K562 (cell line): Measurements from ENCODE around the gene RACGAP1. TPM values are rescaled to one million over a fixed set of nuclear protein-coding genes. Genes with fewer than 3 reads are reported as not detected.

ENCODE experiments used
- ATAC-seq: fragments of 200-7000 bp; cut with Tn5 transposase; 3 replicates; pipeline ENCODE4 v1.9.1; 2020; ENCODE audit warnings: moderate library complexity
- BruUV-seq: library from RNA; stranded (reverse); fragments of 400-500 nt; replicated peaks from 2 replicates; lab custom pipeline; 2021; lab: Mats Ljungman, UMichigan
- CTCF ChIA-PET: fragments of 300-600 bp; formaldehyde crosslinking; extraction: SDS; loops from one replicate; lab custom pipeline; 2021; ENCODE audit warnings: low intra/inter-chr PET ratio; lab: Yijun Ruan, JAX
- POLR2A ChIA-PET: fragments of 300-600, 350-650 bp; sonication (Branson Sonifier 250); formaldehyde crosslinking; extraction: SDS; loops from one replicate; lab custom pipeline; 2021; ENCODE audit warnings: antibody characterized with exemption, inconsistent platforms; lab: Yijun Ruan, JAX
- DNase-seq, 4 experiments: peaks; one replicate each; pipeline versions ENCODE4 v3.0.0 to v3.0.0-alpha.2; 2011 to 2018; ENCODE audit warnings: low spot score in 3 of 4, mixed read lengths in 3 of 4; ENCODE audit errors: extremely low read depth in 1 of 4
- FAIRE-seq: peaks from 2 replicates; lab custom pipeline; 2011; peaks lifted over from hg19 to GRCh38; lab: Jason Lieb, UNC
- H2AFZ ChIP-seq: 2 replicates; pipeline ENCODE4 v1.6.0; 2011; ENCODE audit warnings: low read depth, low read length, control low read depth, inconsistent platforms
- H3K27ac ChIP-seq: fragments of 200-600 bp; 3 replicates; pipeline ENCODE4 v1.8.0; 2011; ENCODE audit warnings: low read depth, mild to moderate bottlenecking, control low read depth, inconsistent platforms, low read length, moderate library complexity, mixed read lengths; ENCODE audit errors: extremely low read depth
- H3K27me3 ChIP-seq, 2 experiments: fragments of 300-600 bp in 1 of 2; 2 replicates in 1 of 2; 3 replicates in 1 of 2; pipeline versions ENCODE4 v1.6.0 to v1.8.0; 2011; ENCODE audit warnings: inconsistent platforms in 2 of 2, low read length in 2 of 2, mild to moderate bottlenecking in 1 of 2, mixed read lengths in 1 of 2, moderate library complexity in 1 of 2; ENCODE audit not compliant: control insufficient read depth in 2 of 2, insufficient read depth in 2 of 2
- H3K36me3 ChIP-seq: fragments of 300-600 bp; 3 replicates; pipeline ENCODE4 v1.8.0; 2011; ENCODE audit warnings: mild to moderate bottlenecking, low read length, inconsistent platforms; ENCODE audit not compliant: control insufficient read depth, insufficient read depth
- H3K4me1 ChIP-seq, 2 experiments: fragments of 200-600 bp in 1 of 2; replicated peaks in 1 of 2; 2 replicates in 1 of 2; 3 replicates in 1 of 2; pipeline versions ENCODE4 v1.5.1 to v1.8.0; 2011; ENCODE audit warnings: inconsistent platforms in 2 of 2, low read length in 2 of 2, mild to moderate bottlenecking in 1 of 2, mixed read lengths in 1 of 2, moderate library complexity in 1 of 2; ENCODE audit not compliant: control insufficient read depth in 2 of 2, insufficient read depth in 2 of 2
- H3K4me2 ChIP-seq: 2 replicates; pipeline ENCODE4 v1.6.1; 2011; ENCODE audit warnings: low read length, control low read depth, inconsistent platforms, mixed read lengths; ENCODE audit not compliant: insufficient read depth
- H3K4me3 ChIP-seq: fragments of 200-600 bp; sonication (generic), shearing (Covaris generic); 2 replicates; pipeline ENCODE4 v1.5.1; 2016; ENCODE audit warnings: control low read depth, inconsistent platforms
- H3K79me2 ChIP-seq: fragments of 200-600 bp; 3 replicates; pipeline ENCODE4 v1.8.0; 2011; ENCODE audit warnings: low read length, inconsistent platforms; ENCODE audit not compliant: control insufficient read depth, insufficient read depth
- H3K9ac ChIP-seq, 2 experiments: 2 replicates each; pipeline versions ENCODE4 v1.6.0 to v1.6.1; 2011; ENCODE audit warnings: low read depth in 2 of 2, low read length in 2 of 2, control low read depth in 1 of 2, inconsistent platforms in 1 of 2, mild to moderate bottlenecking in 1 of 2, mixed read lengths in 1 of 2; ENCODE audit not compliant: insufficient read depth in 1 of 2
- H3K9me1 ChIP-seq: one replicate; pipeline ENCODE4 v1.6.0; 2011; ENCODE audit warnings: inconsistent platforms, mild to moderate bottlenecking, low read length, moderate library complexity; ENCODE audit not compliant: control insufficient read depth, insufficient read depth
- H3K9me3 ChIP-seq: replicated peaks from 2 replicates; pipeline ENCODE4 v1.5.1; 2011; ENCODE audit warnings: low read depth, low read length, inconsistent platforms; ENCODE audit not compliant: control insufficient read depth, insufficient read depth
- H4K20me1 ChIP-seq: replicated peaks from 2 replicates; pipeline ENCODE4 v1.6.1; 2011; ENCODE audit warnings: low read length, inconsistent platforms, mixed read lengths; ENCODE audit not compliant: control insufficient read depth, insufficient read depth
- CUX1 ChIP-seq: fragments of 200-800 bp; sonication (Bioruptor generic); IDR thresholded peaks from 2 replicates; pipeline ENCODE4 v1.6.1; 2016; ENCODE audit warnings: missing genetic modification characterization, missing compliant biosample characterization
- ILF3 ChIP-seq: fragments of 450-650 bp; IDR thresholded peaks from 2 replicates; pipeline ENCODE4 v1.6.1; 2018; ENCODE audit warnings: antibody characterized with exemption, mild to moderate bottlenecking, moderate library complexity, borderline replicate concordance
- MAFG ChIP-seq: fragments of 450-650 bp; conservative IDR thresholded peaks from 2 replicates; pipeline ENCODE4 v1.6.1; 2016; ENCODE audit warnings: missing genetic modification characterization, missing compliant biosample characterization
- NONO ChIP-seq, 2 experiments: fragments of 200-400 bp in 1 of 2; fragments of 450-650 bp in 1 of 2; formaldehyde crosslinking in 1 of 2; IDR thresholded peaks; 2 replicates each; pipeline ENCODE4 v1.6.1; 2017; ENCODE audit warnings: low read depth in 2 of 2, mild to moderate bottlenecking in 2 of 2, moderate library complexity in 2 of 2, low read length in 1 of 2
- PML ChIP-seq: IDR thresholded peaks from 2 replicates; pipeline ENCODE4 v1.6.1; 2012; ENCODE audit warnings: low read length, inconsistent platforms
- SAFB2 ChIP-seq: fragments of 200-400 bp; formaldehyde crosslinking; IDR thresholded peaks from 2 replicates; pipeline ENCODE4 v1.6.1; 2018; ENCODE audit warnings: borderline replicate concordance, low read length, low read depth, moderate library complexity; ENCODE audit not compliant: severe bottlenecking
- ZBTB34 ChIP-seq: fragments of 250-450 bp; sonication (Bioruptor Pico); IDR thresholded peaks from 2 replicates; pipeline ENCODE4 v1.8.0; 2021; ENCODE audit warnings: mild to moderate bottlenecking, moderate library complexity
- ZFP1 ChIP-seq: fragments of 450-650 bp; formaldehyde crosslinking; IDR thresholded peaks from 2 replicates; pipeline ENCODE4 v1.4.0; 2020; ENCODE audit warnings: mild to moderate bottlenecking, mixed read lengths
- ZNF589 ChIP-seq: fragments of 200-800 bp; sonication (Bioruptor generic); IDR thresholded peaks from 2 replicates; pipeline ENCODE4 v1.6.1; 2016; ENCODE audit warnings: low read depth, missing genetic modification characterization, missing compliant biosample characterization
- WGBS: fragments of 100-300 bp; shearing (Covaris generic); methylation state at CpG from one replicate; pipeline ENCODE4 v1.1.6; 2016; ENCODE audit warnings: low coverage, mixed read lengths; ENCODE audit not compliant: insufficient coverage; ENCODE audit errors: missing lambda C conversion rate; 5-methylcytosine and 5-hydroxymethylcytosine counted together
- in situ Hi-C: fragments of 300-500 bp; cut with MboI; formaldehyde crosslinking; loops from 4 replicates; pipeline ENCODE4 v1.15.0; 2018; ENCODE audit warnings: inconsistent platforms, mixed read lengths
- intact Hi-C: fragments of 100-400 bp; cut with micrococcal nuclease; formaldehyde crosslinking; loops from 2 replicates; pipeline ENCODE4 v1.14.2; 2022
- polyA plus RNA-seq, 8 experiments: library from polyadenylated mRNA; depleted of rRNA in 4 of 8; stranded (reverse) in 5 of 8; unstranded in 3 of 8; fragments of >200 nt; fragmentation: Nextera tagmentation in 2 of 8; fragmentation: Illumina TruSeq in 1 of 8; extraction: Ambion mirVana in 2 of 8; extraction: Trizol in 1 of 8; gene quantifications; 2 replicates each; pipeline versions ENCODE4 v1.2.1 to v1.2.3, GENCODE V29; 2011 to 2014; ENCODE audit warnings: inconsistent platforms in 1 of 8, missing spikeins in 1 of 8
- total RNA-seq, 7 experiments: library from RNA; depleted of rRNA in 6 of 7; stranded (reverse); fragments of >200 nt in 6 of 7; fragmentation: Illumina TruSeq in 2 of 7; extraction: Trizol in 2 of 7; gene quantifications; 2 replicates each; pipeline versions ENCODE4 v1.2.1 to v1.2.3, GENCODE V29; 2011 to 2021; ENCODE audit warnings: low replicate concordance in 1 of 7

The RACGAP1 gene
- total and polyA plus RNA-seq, 9 of the 15 experiments (the other 6 are each of a cell fraction or from before 2014, with no cell fraction given), result 56.4 to 92.9 (median 71.8) TPM

- Histone ChIP-seq H3K9ac (no peak overlapping the region), H3K4me3 (no peak overlapping the region), H3K36me3 (no peaks in the 10 kb centered on the region), H3K9me3 (no peaks in the 10 kb centered on the region), H3K27ac (no peak overlapping the region), H3K9me1 (no peaks in the 10 kb centered on the region), H3K4me2 (no peak overlapping the region), H4K20me1 (peaks cover 2% of the 10 kb centered on the region), H2AFZ (no peak overlapping the region), H3K79me2 (no peaks in the 10 kb centered on the region), H3K4me1 (peaks cover 12 to 33% of the 10 kb centered on the region in 2 experiments), H3K27me3 (peaks cover 0 to 11% of the 10 kb centered on the region in 2 experiments; a peak in 2 of 5 replicates)
- TF ChIP-seq SAFB2 (no peak), ZBTB34 (CRISPR knock-in tag) (no peak), NONO (IDR thresholded peaks at IDR 0.05; ENCODE audit: low read depth in 2 of 2, low read length in 1 of 2) (no peak), MAFG (tag) (no peak), CUX1 (CRISPR knock-in tag) (no peak), ZFP1 (CRISPR knock-in tag) (no peak), ILF3 (no peak), ZNF589 (CRISPR knock-in tag) (no peak), PML (no peak)
- intact Hi-C loops, result no loop called here
- POLR2A ChIA-PET, result interaction anchor here (0.6 to 1.8 kb wide), 3 partner anchors 12 to 133 kb away, joined by 3 to 6 read pairs (median 3); no protein-coding TSS in a partner anchor
- DNase-seq (no peak), FAIRE-seq (no peak), ATAC-seq (no peak)
- in situ Hi-C loops, result no loop called here
- BruUV-seq, result no TSS peak
- CTCF ChIA-PET, result no interaction called here
- WGBS, result 64% methylated on average over 4 of the region's 4 CpGs
These were observed 47.2 kb downstream of the RACGAP1 start for GRCh38 chr12:49978125-49978524.
